HG03135 (cell line): ENCODE measurements around the gene XKR8.

Source experiments
- ATAC-seq: cut with Tn5 transposase; IDR thresholded peaks from one replicate; pipeline ENCODE4 v1.9.1; 2021; ENCODE audit warnings: mild to moderate bottlenecking, moderate library complexity; ENCODE audit not compliant: unreplicated experiment

The XKR8 gene

GRCh38 chr1:27955076-27955475 lies 4.7 kb upstream of the XKR8 start:
- no peak for ATAC-seq

- ATAC-seq, result no peak
Measured at GRCh38 chr1:27956761-27957160, 3.0 kb upstream of the XKR8 start.

- ATAC-seq, result no peak
Measured at GRCh38 chr1:27957655-27958054, 2.1 kb upstream of the XKR8 start.

GRCh38 chr1:27958513-27958912 lies 1.3 kb upstream of the XKR8 start:
- no peak for ATAC-seq

- ATAC-seq, result no peak
Measured at GRCh38 chr1:27960762-27961645, 1.2 kb downstream of the XKR8 start.

- no peak for ATAC-seq
Measured at GRCh38 chr1:27961646-27962221, 2.0 kb downstream of the XKR8 start.

- no peak for ATAC-seq
Measured at GRCh38 chr1:27963393-27963792, 3.6 kb downstream of the XKR8 start.

GRCh38 chr1:27966402-27967105 lies 6.8 kb downstream of the XKR8 start:
- ATAC-seq, result no peak

- no peak for ATAC-seq
Measured at GRCh38 chr1:27967106-27967883, 7.5 kb downstream of the XKR8 start.

GRCh38 chr1:27967884-27968466 lies 8.2 kb downstream of the XKR8 start:
- no peak for ATAC-seq

GRCh38 chr1:27968692-27969091 lies 8.9 kb downstream of the XKR8 start:
- ATAC-seq, result no peak

- ATAC-seq, result no peak
Measured at GRCh38 chr1:27970401-27970800, 10.6 kb downstream of the XKR8 start.

GRCh38 chr1:27971674-27972073 lies 11.9 kb downstream of the XKR8 start:
- no peak for ATAC-seq

GRCh38 chr1:27972141-27972540 lies 12.4 kb downstream of the XKR8 start:
- ATAC-seq, result no peak

GRCh38 chr1:27973771-27974416 lies 14.1 kb downstream of the XKR8 start:
- no peak for ATAC-seq

- no peak for ATAC-seq
Measured at GRCh38 chr1:27974417-27974781, 14.6 kb downstream of the XKR8 start.

- ATAC-seq, result no peak
Measured at GRCh38 chr1:27979151-27979858, 19.5 kb downstream of the XKR8 start.

- ATAC-seq, result no peak
Measured at GRCh38 chr1:27979859-27980201, 20.1 kb downstream of the XKR8 start.

- no peak for ATAC-seq
Measured at GRCh38 chr1:27980216-27980845, 20.6 kb downstream of the XKR8 start.
